Tibial nerve (tissue), 4 donors: ENCODE results near the gene DDX59.

ENCODE experiments used
- CTCF ChIP-seq, 5 experiments: fragments of 200-600 bp in 3 of 5; fragments of 450-650 bp in 2 of 5; sonication (generic) in 3 of 5; IDR thresholded peaks; one replicate each; pipeline ENCODE4 v1.5.1; 2016 to 2019; ENCODE audit warnings: antibody characterized with exemption in 5 of 5, mild to moderate bottlenecking in 3 of 5, moderate library complexity in 2 of 5
- EP300 ChIP-seq, 2 donors: sonication (generic); formaldehyde crosslinking; IDR thresholded peaks; one replicate each; pipeline ENCODE4 v1.6.1; 2017; ENCODE audit warnings: antibody characterized with exemption in 2 of 2, mild to moderate bottlenecking in 1 of 2

GRCh38 chr1:200660719-200661118 lies 9.0 kb downstream of the DDX59 start:
- no peak for TF ChIP-seq CTCF (IDR thresholded peaks at IDR 0.05)
- TF ChIP-seq EP300 (IDR thresholded peaks at IDR 0.05) = no peak
